ENCODE measurements around the gene FAM78B. TPM values are rescaled to one million over a fixed set of nuclear protein-coding genes. Genes with fewer than 3 reads are reported as not detected.
A peak's percentile ranks its signal among the peaks of the same experiment; 100 is the strongest.

Gene FAM78B
- total RNA-seq, 1 experiment from 2014 or later, result 0.41 TPM

GRCh38 chr1:166170075-166170474 is 3.3 kb upstream of the FAM78B start:
- intact Hi-C loops (cut with micrococcal nuclease; ENCODE audit: unreplicated experiment), result no loop called here
- CTCF ChIA-PET, result no interaction called here

GRCh38 chr1:166169182-166169581 is 2.4 kb upstream of the FAM78B start:
- no peak for DNase-seq (ENCODE audit: low read depth, low spot score)
- Histone ChIP-seq H3K4me1 (ENCODE audit: control insufficient read depth, insufficient read depth, low read length) (peaks cover 4% of the 10 kb centered on the region; the same call in 1 of the 2 replicates), H3K36me3 (ENCODE audit: control insufficient read depth, insufficient read depth, low read length) (no peaks in the 10 kb centered on the region), H3K27me3 (ENCODE audit: control insufficient read depth, insufficient read depth, low read length) (peaks cover 9% of the 10 kb centered on the region), H3K9me3 (ENCODE audit: control insufficient read depth, insufficient read depth, low read depth, low read length) (no peaks in the 10 kb centered on the region), H3K4me3 (ENCODE audit: low read depth in 2 of 2, low read length in 2 of 2) (no peak overlapping the region), H3K27ac (ENCODE audit: low read length) (no peak overlapping the region)
- ChIA-PET POLR2A (no interaction called here), CTCF (no interaction called here)
- in situ Hi-C loops (cut with HindIII; ENCODE audit: low pct_unique_long_range_greater_than_20kb, low sequenced_read_pairs) (no loop called here), intact Hi-C loops (cut with micrococcal nuclease; ENCODE audit: unreplicated experiment) (no loop called here)
- ATAC-seq, result no peak
- TF ChIP-seq CTCF (IDR thresholded peaks at IDR 0.05), result no peak
- BruUV-seq (replicated peaks), result no TSS peak

More at GRCh38 chr1:166170075-166170474, 3.3 kb upstream of the FAM78B start:
- ATAC-seq, result no peak
- in situ Hi-C loops (cut with HindIII; ENCODE audit: low pct_unique_long_range_greater_than_20kb, low sequenced_read_pairs), result no loop called here
- Histone ChIP-seq H3K4me1 (ENCODE audit: control insufficient read depth, insufficient read depth, low read length) (peaks cover 4% of the 10 kb centered on the region; the same call in 1 of the 2 replicates), H3K27ac (ENCODE audit: low read length) (no peak overlapping the region), H3K36me3 (ENCODE audit: control insufficient read depth, insufficient read depth, low read length) (no peaks in the 10 kb centered on the region), H3K27me3 (ENCODE audit: control insufficient read depth, insufficient read depth, low read length) (0 out of 2 replicates have a peak, but pooled peaks cover 3% of the 10 kb centered on the region), H3K9me3 (ENCODE audit: control insufficient read depth, insufficient read depth, low read depth, low read length) (no peaks in the 10 kb centered on the region), H3K4me3 (ENCODE audit: low read depth in 2 of 2, low read length in 2 of 2) (no peak overlapping the region)
- BruUV-seq (replicated peaks), result no TSS peak
- DNase-seq (ENCODE audit: low read depth, low spot score), result no peak
- TF ChIP-seq SIN3A (IDR thresholded peaks at IDR 0.05; ENCODE audit: borderline replicate concordance, insufficient read depth, low read depth, low read length) (no peak), CTCF (IDR thresholded peaks at IDR 0.05) (no peak), POLR2AphosphoS5 (IDR thresholded peaks at IDR 0.05; ENCODE audit: low read depth, low read length) (no peak), REST (IDR thresholded peaks at IDR 0.05; ENCODE audit: insufficient read depth in 1 of 2, low read depth in 2 of 2, low read length in 1 of 2) (no peak), TCF7L2 (IDR thresholded peaks at IDR 0.05; ENCODE audit: low read depth, low read length) (no peak)
- POLR2A ChIA-PET, result no interaction called here

GRCh38 chr1:166167572-166167925 is 748 bp upstream of the FAM78B start:
- in situ Hi-C loops (cut with HindIII; ENCODE audit: low pct_unique_long_range_greater_than_20kb, low sequenced_read_pairs) (no loop called here), intact Hi-C loops (cut with micrococcal nuclease; ENCODE audit: unreplicated experiment) (no loop called here)
- DNase-seq (ENCODE audit: low read depth, low spot score), result no peak
- no TSS peak for BruUV-seq (replicated peaks)
- no peaks in the 10 kb centered on the region for H3K36me3 ChIP-seq (ENCODE audit: control insufficient read depth, insufficient read depth, low read length)
- POLR2A ChIA-PET, result no interaction called here
- peaks cover 4% of the 10 kb centered on the region; the same call in 1 of the 2 replicates for H3K4me1 ChIP-seq (ENCODE audit: control insufficient read depth, insufficient read depth, low read length)
- no peak for ATAC-seq
- H3K27me3 ChIP-seq (ENCODE audit: control insufficient read depth, insufficient read depth, low read length), result peaks cover 24% of the 10 kb centered on the region
- no peak for TF ChIP-seq TCF7L2 (IDR thresholded peaks at IDR 0.05; ENCODE audit: low read depth, low read length)
- TF ChIP-seq POLR2AphosphoS5 (IDR thresholded peaks at IDR 0.05; ENCODE audit: low read depth, low read length), result no peak
- TF ChIP-seq CTCF (IDR thresholded peaks at IDR 0.05), result no peak
- no peak for TF ChIP-seq REST (IDR thresholded peaks at IDR 0.05; ENCODE audit: insufficient read depth in 1 of 2, low read depth in 2 of 2, low read length in 1 of 2)
- no peak for TF ChIP-seq SIN3A (IDR thresholded peaks at IDR 0.05; ENCODE audit: borderline replicate concordance, insufficient read depth, low read depth, low read length)
- H3K27ac ChIP-seq (ENCODE audit: low read length), result peak overlapping the region; percentile 78
- CTCF ChIA-PET, result no interaction called here
- H3K4me3 ChIP-seq (ENCODE audit: low read depth in 2 of 2, low read length in 2 of 2), result peak overlapping the region; percentile 51 to 76
- H3K9me3 ChIP-seq (ENCODE audit: control insufficient read depth, insufficient read depth, low read depth, low read length), result no peaks in the 10 kb centered on the region
